HCT116 (cell line): Measurements from ENCODE around the gene KRTAP5-3. TPM values are rescaled to one million over a fixed set of nuclear protein-coding genes. Genes with fewer than 3 reads are reported as not detected.

ENCODE experiments used
- ATAC-seq: fragments of 200-7000 bp; cut with Tn5 transposase; 2 replicates; pipeline ENCODE4 v1.9.1; 2020; ENCODE audit warnings: mild to moderate bottlenecking, moderate library complexity
- BruUV-seq: library from RNA; stranded (reverse); fragments of 400-500 nt; replicated peaks from 2 replicates; lab custom pipeline; 2021; lab: Mats Ljungman, UMichigan
- CTCF ChIA-PET: fragments of 300-600 bp; sonication (Branson Sonifier 250); formaldehyde crosslinking; loops from one replicate; lab custom pipeline; 2021; ENCODE audit warnings: antibody characterized with exemption; lab: Charles Lee
- POLR2A ChIA-PET: fragments of 300-600, 350-600 bp; sonication (Branson Sonifier 250); formaldehyde crosslinking; loops from one replicate; lab custom pipeline; 2021; ENCODE audit warnings: antibody characterized with exemption; lab: Charles Lee
- RAD21 ChIA-PET, 2 experiments: fragments of 300-600 bp; sonication (Branson Sonifier 250); formaldehyde crosslinking; loops; one replicate each; lab custom pipeline; 2023; ENCODE audit warnings: low total read pairs in 2 of 2; ENCODE audit not compliant: uncharacterized antibody in 2 of 2, unreplicated experiment in 2 of 2, low non-redundant PET in 1 of 2; lab: Charles Lee
- DNase-seq: peaks from one replicate; pipeline ENCODE4 v3.0.0-alpha.2; 2010; ENCODE audit warnings: low read depth, low spot score
- H2AFZ ChIP-seq: fragments of 200-600 bp; shearing (Covaris generic), sonication (generic); 2 replicates; pipeline ENCODE4 v1.6.1; 2017; ENCODE audit warnings: low read depth, mixed run types, mixed read lengths, antibody characterized with exemption, low read length; ENCODE audit not compliant: poor library complexity, severe bottlenecking
- H3K27ac ChIP-seq: 2 replicates; pipeline ENCODE4 v1.5.1; 2012; ENCODE audit warnings: low read depth, low read length
- H3K27me3 ChIP-seq: fragments of 200-600 bp; sonication (generic); 2 replicates; pipeline ENCODE4 v1.6.1; 2016; ENCODE audit warnings: mixed run types, low read length, mixed read lengths; ENCODE audit not compliant: insufficient read depth
- H3K36me3 ChIP-seq, 2 experiments: fragments of 200-500 bp in 1 of 2; fragments of 200-600 bp in 1 of 2; sonication (Bioruptor generic) in 1 of 2; sonication (generic) in 1 of 2; 2 replicates each; pipeline versions ENCODE4 v1.5.1 to v1.6.1; 2014 to 2016; ENCODE audit warnings: low read length in 2 of 2, inconsistent platforms in 1 of 2, mixed read lengths in 1 of 2, mixed run types in 1 of 2; ENCODE audit not compliant: insufficient read depth in 2 of 2, control insufficient read depth in 1 of 2
- H3K4me1 ChIP-seq, 2 experiments: fragments of 200-600 bp in 1 of 2; sonication (generic) in 1 of 2; 2 replicates each; pipeline versions ENCODE4 v1.5.1 to v1.6.1; 2012 to 2017; ENCODE audit warnings: low read length in 2 of 2, inconsistent platforms in 1 of 2, mild to moderate bottlenecking in 1 of 2, mixed read lengths in 1 of 2, mixed run types in 1 of 2, moderate library complexity in 1 of 2; ENCODE audit not compliant: insufficient read depth in 2 of 2, control insufficient read depth in 1 of 2
- H3K4me2 ChIP-seq: fragments of 200-600 bp; sonication (generic); 2 replicates; pipeline ENCODE4 v1.6.1; 2017; ENCODE audit warnings: mixed run types, low read length, mixed read lengths
- H3K4me3 ChIP-seq, 2 experiments: fragments of 200-600 bp in 1 of 2; sonication (generic) in 1 of 2; replicated peaks in 1 of 2; 2 replicates each; pipeline ENCODE4 v1.5.1; 2011 to 2016; ENCODE audit warnings: low read length in 2 of 2, control low read depth in 1 of 2, low read depth in 1 of 2, mild to moderate bottlenecking in 1 of 2, mixed read lengths in 1 of 2, mixed run types in 1 of 2
- H3K79me2 ChIP-seq: fragments of 200-600 bp; sonication (generic); 2 replicates; pipeline ENCODE4 v1.6.1; 2017; ENCODE audit warnings: mild to moderate bottlenecking, mixed run types, low read length, moderate library complexity, mixed read lengths; ENCODE audit not compliant: insufficient read depth
- H3K9ac ChIP-seq: fragments of 200-600 bp; sonication (generic); 2 replicates; pipeline ENCODE4 v1.6.1; 2016; ENCODE audit warnings: low read length, mixed read lengths
- H3K9me2 ChIP-seq: fragments of 200-600 bp; sonication (generic), shearing (Covaris generic); 2 replicates; pipeline ENCODE4 v1.6.1; 2017; ENCODE audit warnings: mixed run types, mild to moderate bottlenecking, moderate library complexity; ENCODE audit not compliant: insufficient read depth
- H3K9me3 ChIP-seq, 2 experiments: fragments of 200-500 bp in 1 of 2; fragments of 200-600 bp in 1 of 2; sonication (Bioruptor generic) in 1 of 2; sonication (generic) in 1 of 2; 2 replicates each; pipeline ENCODE4 v1.6.1; 2014 to 2017; ENCODE audit warnings: low read length in 2 of 2, mixed read lengths in 2 of 2, inconsistent platforms in 1 of 2, low read depth in 1 of 2, mild to moderate bottlenecking in 1 of 2, mixed run types in 1 of 2, moderate library complexity in 1 of 2; ENCODE audit not compliant: control insufficient read depth in 1 of 2, insufficient read depth in 1 of 2
- H4K20me1 ChIP-seq: fragments of 200-600 bp; sonication (generic), shearing (Covaris generic); 2 replicates; pipeline ENCODE4 v1.6.1; 2017; ENCODE audit warnings: mixed run types, mild to moderate bottlenecking, moderate library complexity; ENCODE audit not compliant: insufficient read depth
- CEBPB ChIP-seq: IDR thresholded peaks from 2 replicates; pipeline ENCODE4 v1.6.1; 2012; ENCODE audit warnings: low read depth
- EZH2 ChIP-seq: fragments of 200-600 bp; sonication (generic); IDR thresholded peaks from 2 replicates; pipeline ENCODE4 v1.6.1; 2017; ENCODE audit warnings: antibody characterized with exemption, mixed run types
- EZH2phosphoT487 ChIP-seq: fragments of 200-600 bp; IDR thresholded peaks from 2 replicates; pipeline ENCODE4 v1.6.1; 2018; ENCODE audit warnings: antibody characterized with exemption, borderline replicate concordance
- FOSL1 ChIP-seq: IDR thresholded peaks from 2 replicates; pipeline ENCODE4 v1.6.1; 2012; ENCODE audit warnings: low read depth
- JUND ChIP-seq: IDR thresholded peaks from 2 replicates; pipeline ENCODE4 v1.6.1; 2012
- SP1 ChIP-seq: IDR thresholded peaks from 2 replicates; pipeline ENCODE4 v1.6.1; 2012; ENCODE audit warnings: low read depth
- YY1 ChIP-seq: IDR thresholded peaks from 2 replicates; pipeline ENCODE4 v1.6.1; 2011; ENCODE audit warnings: low read length, low read depth, moderate library complexity, mild to moderate bottlenecking; ENCODE audit not compliant: insufficient replicate concordance; ENCODE audit errors: extremely low read depth
- ZNF274 ChIP-seq: fragments of 200-500 bp; sonication (Bioruptor generic); IDR thresholded peaks from 2 replicates; pipeline ENCODE4 v1.6.1; 2014; ENCODE audit warnings: mild to moderate bottlenecking, low read depth, low read length, inconsistent platforms
- intact Hi-C: fragments of 100-400 bp; cut with micrococcal nuclease; formaldehyde crosslinking; loops from 2 replicates; pipeline ENCODE4 v1.10.0; 2022
- total RNA-seq: library from RNA; stranded (reverse); gene quantifications from one replicate; pipeline ENCODE4 v1.2.1, GENCODE V29; 2021; ENCODE audit not compliant: unreplicated experiment
- TF ChIP-seq, protein P1 (sequence below), 3 experiments: fragments of 200-600 bp in 1 of 3; sonication (generic) in 1 of 3; IDR thresholded peaks in 2 of 3; conservative IDR thresholded peaks in 1 of 3; 2 replicates each; pipeline ENCODE4 v1.5.1; 2012 to 2017; ENCODE audit warnings: low read depth in 2 of 3, low read length in 2 of 3, antibody characterized with exemption in 1 of 3, borderline replicate concordance in 1 of 3, control low read depth in 1 of 3, mild to moderate bottlenecking in 1 of 3, mixed read lengths in 1 of 3, mixed run types in 1 of 3, moderate library complexity in 1 of 3; ENCODE audit not compliant: insufficient read depth in 1 of 3
- TF ChIP-seq, protein P2 (sequence below): IDR thresholded peaks from 2 replicates; pipeline ENCODE4 v1.6.1; 2012; ENCODE audit warnings: low read depth

The KRTAP5-3 gene
- total RNA-seq, 1 experiment from 2014 or later, result not detected

DNA sequence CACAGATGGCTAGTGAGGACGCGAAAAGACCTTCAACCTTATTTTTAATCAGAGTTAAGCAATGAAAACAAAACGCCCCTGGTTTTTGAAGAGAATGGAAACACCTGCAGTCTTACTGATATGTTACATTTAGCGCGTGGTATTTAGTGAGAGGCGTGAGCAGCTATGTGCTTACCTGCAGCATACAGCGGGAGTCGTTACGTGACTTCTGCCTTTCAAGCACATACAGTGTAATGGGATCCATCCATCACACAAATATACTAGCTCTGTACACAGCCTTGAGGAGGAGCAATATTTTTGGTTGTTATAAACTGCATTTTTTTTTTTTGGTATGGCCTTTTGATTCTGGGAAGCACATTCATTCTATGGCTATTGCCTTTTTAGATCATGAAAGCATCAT lies 15.6 kb downstream of the KRTAP5-3 start:
- ATAC-seq, result no peak
- intact Hi-C loops, result no loop called here
- Histone ChIP-seq H3K27ac (no peak overlapping the region), H4K20me1 (no peaks in the 10 kb centered on the region)
- TF ChIP-seq, protein P1, sequence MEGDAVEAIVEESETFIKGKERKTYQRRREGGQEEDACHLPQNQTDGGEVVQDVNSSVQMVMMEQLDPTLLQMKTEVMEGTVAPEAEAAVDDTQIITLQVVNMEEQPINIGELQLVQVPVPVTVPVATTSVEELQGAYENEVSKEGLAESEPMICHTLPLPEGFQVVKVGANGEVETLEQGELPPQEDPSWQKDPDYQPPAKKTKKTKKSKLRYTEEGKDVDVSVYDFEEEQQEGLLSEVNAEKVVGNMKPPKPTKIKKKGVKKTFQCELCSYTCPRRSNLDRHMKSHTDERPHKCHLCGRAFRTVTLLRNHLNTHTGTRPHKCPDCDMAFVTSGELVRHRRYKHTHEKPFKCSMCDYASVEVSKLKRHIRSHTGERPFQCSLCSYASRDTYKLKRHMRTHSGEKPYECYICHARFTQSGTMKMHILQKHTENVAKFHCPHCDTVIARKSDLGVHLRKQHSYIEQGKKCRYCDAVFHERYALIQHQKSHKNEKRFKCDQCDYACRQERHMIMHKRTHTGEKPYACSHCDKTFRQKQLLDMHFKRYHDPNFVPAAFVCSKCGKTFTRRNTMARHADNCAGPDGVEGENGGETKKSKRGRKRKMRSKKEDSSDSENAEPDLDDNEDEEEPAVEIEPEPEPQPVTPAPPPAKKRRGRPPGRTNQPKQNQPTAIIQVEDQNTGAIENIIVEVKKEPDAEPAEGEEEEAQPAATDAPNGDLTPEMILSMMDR (IDR thresholded peaks at IDR 0.05 in 2 of 3, conservative IDR thresholded peaks at IDR 0.05 in 1 of 3; ENCODE audit: borderline replicate concordance in 1 of 3, insufficient read depth in 1 of 3, low read depth in 2 of 3, low read length in 2 of 3), result no peak
- TF ChIP-seq SP1, result no peak
- no peak for TF ChIP-seq FOSL1
- TF ChIP-seq EZH2phosphoT487, result no peak
- TF ChIP-seq YY1, result no peak
- no peak for TF ChIP-seq CEBPB
- TF ChIP-seq ZNF274, result no peak
- no peak for TF ChIP-seq EZH2
- TF ChIP-seq, protein P2, sequence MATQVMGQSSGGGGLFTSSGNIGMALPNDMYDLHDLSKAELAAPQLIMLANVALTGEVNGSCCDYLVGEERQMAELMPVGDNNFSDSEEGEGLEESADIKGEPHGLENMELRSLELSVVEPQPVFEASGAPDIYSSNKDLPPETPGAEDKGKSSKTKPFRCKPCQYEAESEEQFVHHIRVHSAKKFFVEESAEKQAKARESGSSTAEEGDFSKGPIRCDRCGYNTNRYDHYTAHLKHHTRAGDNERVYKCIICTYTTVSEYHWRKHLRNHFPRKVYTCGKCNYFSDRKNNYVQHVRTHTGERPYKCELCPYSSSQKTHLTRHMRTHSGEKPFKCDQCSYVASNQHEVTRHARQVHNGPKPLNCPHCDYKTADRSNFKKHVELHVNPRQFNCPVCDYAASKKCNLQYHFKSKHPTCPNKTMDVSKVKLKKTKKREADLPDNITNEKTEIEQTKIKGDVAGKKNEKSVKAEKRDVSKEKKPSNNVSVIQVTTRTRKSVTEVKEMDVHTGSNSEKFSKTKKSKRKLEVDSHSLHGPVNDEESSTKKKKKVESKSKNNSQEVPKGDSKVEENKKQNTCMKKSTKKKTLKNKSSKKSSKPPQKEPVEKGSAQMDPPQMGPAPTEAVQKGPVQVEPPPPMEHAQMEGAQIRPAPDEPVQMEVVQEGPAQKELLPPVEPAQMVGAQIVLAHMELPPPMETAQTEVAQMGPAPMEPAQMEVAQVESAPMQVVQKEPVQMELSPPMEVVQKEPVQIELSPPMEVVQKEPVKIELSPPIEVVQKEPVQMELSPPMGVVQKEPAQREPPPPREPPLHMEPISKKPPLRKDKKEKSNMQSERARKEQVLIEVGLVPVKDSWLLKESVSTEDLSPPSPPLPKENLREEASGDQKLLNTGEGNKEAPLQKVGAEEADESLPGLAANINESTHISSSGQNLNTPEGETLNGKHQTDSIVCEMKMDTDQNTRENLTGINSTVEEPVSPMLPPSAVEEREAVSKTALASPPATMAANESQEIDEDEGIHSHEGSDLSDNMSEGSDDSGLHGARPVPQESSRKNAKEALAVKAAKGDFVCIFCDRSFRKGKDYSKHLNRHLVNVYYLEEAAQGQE, result no peak
- no peak for TF ChIP-seq JUND
- TF ChIP-seq, all 23 proteins: peak for 0
- H2AFZ ChIP-seq, result no peak overlapping the region
- H3K9ac ChIP-seq, result no peak overlapping the region
- no peak for DNase-seq
- ChIA-PET RAD21 (no interaction called here), POLR2A (no interaction called here), CTCF (no interaction called here)
- no peak overlapping the region for H3K4me3 ChIP-seq
- no peaks in the 10 kb centered on the region for H3K9me2 ChIP-seq
- no peaks in the 10 kb centered on the region for H3K36me3 ChIP-seq
- no peaks in the 10 kb centered on the region for H3K9me3 ChIP-seq
- no peaks in the 10 kb centered on the region for H3K79me2 ChIP-seq
- H3K4me1 ChIP-seq, result peaks cover 0 to 3% of the 10 kb centered on the region in 2 experiments; a peak in 1 of 4 replicates
- peaks cover 17% of the 10 kb centered on the region; the same call in 1 of the 2 replicates for H3K27me3 ChIP-seq
- no TSS peak for BruUV-seq
- H3K4me2 ChIP-seq, result no peak overlapping the region
